GM18907 (cell line): Measurements from ENCODE around the gene RHBDD2.
"Not testable (repeated sequence)": the region's sequence is repeated elsewhere in the genome, so short reads cannot be mapped to it uniquely, and the experiment has no call there.

Experiments used
- ATAC-seq: cut with Tn5 transposase; IDR thresholded peaks from one replicate; pipeline ENCODE4 v1.9.1; 2021; ENCODE audit warnings: mild to moderate bottlenecking, moderate library complexity; ENCODE audit not compliant: unreplicated experiment

The RHBDD2 gene

DNA sequence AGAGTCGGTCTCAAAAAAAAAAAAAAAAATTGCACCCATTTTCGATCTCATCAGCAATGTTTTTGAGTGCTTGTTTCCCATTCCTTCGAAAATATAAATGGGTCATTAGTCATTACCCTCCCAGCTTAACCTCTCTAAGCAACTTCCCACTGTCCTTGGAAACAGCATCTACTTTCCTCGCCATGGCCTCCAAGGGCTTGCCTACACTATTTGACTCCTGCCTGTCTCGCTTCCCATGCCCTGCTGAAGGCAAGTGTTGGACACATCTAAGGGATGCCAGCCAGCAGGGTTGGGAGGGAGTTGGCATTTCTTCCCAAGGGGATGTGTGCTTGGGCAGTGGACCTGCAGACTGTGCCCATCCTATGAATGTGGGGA lies 12.7 kb upstream of the RHBDD2 start:
- ATAC-seq, result no peak

DNA sequence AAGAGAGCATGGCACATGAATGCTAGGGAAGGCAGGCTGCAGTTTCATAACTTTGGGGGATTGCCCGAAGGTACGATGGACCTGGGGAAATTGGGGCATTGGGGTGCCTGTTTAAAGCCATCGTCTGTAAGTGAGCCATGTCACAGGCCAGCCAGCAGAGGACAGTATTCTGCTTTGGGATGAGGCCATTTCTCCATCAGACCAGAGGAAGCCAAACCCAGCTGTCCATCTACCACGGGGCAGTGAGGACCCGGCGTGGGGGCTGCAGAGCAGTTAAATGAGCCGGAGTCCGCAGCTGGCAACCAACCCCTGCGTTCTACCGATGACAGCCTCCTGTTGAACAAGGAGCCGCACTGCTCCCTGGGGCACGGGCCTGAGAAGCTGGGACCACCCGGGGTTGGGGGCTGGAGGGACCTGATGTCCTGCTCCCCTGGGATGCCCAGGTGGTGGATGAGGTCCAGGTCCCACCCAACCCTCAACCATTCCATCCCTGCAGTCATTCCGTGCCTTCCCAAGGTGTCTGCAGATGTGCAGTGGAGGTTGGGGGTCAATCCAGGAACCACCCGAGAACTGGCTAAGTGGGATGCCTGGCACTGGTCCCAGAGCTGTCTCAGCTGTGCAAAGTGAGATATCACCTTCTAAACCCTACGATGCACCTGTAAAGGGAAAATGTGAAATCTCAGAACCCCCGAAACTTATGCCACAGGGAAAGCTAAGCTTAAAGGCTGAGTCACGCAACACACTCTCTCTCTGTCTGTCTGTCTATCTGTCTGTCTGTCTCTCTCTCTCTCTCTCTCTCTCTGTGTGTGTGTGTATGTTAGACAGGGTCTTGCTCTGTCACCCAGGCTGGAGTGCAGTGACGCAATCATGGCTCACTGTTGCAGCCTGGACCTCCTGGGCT lies 12.1 kb upstream of the RHBDD2 start:
- ATAC-seq, result no peak

DNA sequence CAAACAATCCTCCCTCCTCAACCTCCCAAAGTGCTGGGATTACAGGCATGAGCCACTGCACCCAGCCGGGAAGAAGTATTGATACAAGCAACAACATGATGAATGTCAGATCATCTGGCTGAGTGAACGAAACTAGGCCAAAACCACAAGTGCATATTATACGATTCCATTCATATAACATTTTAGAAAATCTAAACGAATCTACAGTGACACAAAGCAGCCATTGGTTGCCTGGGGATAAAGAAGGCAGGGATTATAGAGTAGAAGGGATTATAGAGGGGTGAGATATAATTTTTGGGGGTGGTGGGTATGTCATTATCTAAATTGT lies 11.5 kb upstream of the RHBDD2 start:
- ATAC-seq, result no peak

DNA sequence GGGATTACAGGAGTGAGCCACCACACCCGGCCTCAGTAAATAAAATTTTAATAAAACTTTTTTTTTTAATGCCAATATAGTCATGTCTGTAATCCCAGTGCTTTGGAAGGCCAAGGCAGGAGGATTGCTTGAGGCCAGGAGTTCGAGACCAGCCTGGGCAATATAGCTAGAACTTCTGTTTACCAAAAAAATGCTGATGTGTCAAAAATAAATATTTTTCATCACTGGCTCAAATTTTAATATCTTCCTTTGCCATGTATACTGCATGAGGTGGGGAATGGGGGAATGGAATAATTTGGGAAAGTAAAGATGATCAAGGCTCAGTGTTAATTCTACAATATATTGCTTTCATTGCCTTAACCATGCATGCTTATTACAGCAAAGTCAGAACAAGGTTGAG lies 10.7 kb upstream of the RHBDD2 start:
- no peak for ATAC-seq

DNA sequence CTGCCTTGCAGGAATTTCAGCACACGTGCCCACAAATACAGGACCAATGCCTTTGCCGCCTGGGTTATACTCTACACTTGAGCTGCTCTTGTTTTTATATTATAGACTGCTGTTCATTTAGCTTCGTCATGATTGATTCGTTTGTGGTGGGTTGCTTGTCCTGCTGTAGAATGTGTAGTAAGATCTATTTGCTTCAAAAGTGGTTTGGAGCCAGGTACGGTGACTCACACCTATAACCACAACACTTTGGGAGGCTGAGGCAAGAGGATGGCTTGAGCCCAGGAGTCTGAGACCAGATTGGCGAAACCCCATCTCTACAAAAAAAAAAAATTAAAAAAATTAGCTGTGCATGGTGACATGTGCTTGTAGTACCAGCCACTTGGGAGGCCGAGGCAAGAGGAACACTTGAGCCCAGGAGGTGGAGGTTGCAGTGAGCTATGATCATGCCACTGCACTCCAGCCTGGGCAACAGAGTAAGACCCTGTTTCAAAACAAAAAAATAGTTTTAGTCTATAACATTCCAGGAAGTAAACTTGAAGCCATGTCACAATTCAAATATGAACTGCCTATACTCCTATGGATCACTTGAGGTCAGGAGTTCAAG lies 9.0 kb upstream of the RHBDD2 start:
- ATAC-seq, result no peak

DNA sequence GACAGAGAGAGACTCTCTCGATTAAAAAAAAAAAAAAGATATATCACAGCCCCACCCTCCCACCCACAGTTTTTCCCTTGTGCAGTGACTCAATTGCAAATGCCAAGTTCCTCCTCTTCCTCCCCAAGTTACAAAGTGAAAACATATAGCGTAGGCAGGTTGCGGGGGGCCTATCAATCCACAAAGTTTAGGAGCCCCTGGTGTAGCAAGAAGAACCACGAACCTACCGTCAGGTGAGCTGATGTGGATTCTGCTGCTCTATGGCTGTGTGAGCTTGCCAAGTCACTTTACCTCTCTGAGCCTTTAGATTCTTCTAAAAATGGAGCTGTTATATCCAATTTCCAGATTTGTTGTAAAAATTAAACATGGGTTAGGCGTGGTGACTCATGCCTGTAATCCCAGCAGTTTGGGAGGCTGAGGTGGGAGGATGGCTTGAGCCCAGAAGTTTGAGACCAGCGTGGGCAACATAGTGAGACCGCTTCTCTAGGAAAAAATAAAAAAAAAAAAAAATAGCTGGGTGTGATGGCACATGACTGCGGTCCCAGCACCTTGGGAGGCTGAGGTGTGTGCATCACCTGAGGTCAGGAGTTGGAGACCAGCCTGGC lies 8.2 kb upstream of the RHBDD2 start:
- ATAC-seq, result no peak

DNA sequence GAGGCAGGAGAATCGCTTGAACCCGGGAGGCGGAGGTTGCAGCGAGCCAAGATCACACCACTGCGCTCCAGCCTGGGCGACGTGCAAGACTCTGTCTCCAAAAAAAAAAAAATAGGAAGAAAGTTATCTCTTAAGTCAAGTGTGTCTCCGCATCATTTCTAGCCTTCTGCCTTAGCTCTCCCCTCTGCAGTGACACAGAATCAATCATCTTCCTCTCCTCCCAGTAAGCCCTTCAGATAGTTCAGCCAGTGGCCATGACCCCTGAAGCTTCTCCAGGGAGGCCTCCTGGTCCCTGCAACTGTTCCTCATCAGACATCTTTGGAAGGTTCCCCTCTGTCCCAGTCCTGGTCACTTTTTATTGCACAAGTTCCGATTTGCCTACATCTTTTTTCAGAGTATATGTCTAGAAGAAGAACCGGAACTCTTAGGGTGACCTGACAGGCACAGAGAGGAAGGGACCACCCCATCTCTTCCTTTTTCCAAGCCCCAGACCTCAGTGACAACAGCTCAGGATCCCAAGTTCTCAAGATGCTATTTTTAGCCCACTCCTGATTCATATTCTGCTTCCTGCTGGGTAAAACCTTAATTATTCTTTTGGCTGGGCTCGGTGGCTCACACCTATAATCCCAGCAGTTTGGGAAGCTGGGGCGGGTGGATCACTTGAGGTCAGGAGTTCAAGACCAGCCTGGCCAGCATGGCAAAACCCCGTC lies 6.6 kb upstream of the RHBDD2 start:
- no peak for ATAC-seq

DNA sequence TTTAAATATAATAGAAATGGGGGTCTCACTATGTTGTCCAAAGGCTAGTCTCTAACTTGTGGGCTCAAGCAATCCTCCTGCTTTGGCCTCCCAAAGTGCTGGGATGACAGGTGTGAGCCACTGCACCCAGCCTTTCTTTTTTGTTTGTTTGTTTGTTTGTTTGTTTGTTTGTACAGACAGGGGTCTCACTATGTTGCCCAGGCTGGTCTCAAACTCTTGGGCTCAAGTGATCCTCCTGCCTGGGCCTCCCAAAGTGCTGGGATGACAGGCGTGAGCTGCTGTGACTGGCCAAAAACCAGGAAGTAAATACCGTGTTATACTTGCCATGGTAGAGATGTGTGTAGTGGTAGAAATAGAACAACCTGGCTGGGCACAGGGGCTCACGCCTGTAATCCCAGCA lies 4.7 kb upstream of the RHBDD2 start:
- ATAC-seq, result not testable (repeated sequence)

DNA sequence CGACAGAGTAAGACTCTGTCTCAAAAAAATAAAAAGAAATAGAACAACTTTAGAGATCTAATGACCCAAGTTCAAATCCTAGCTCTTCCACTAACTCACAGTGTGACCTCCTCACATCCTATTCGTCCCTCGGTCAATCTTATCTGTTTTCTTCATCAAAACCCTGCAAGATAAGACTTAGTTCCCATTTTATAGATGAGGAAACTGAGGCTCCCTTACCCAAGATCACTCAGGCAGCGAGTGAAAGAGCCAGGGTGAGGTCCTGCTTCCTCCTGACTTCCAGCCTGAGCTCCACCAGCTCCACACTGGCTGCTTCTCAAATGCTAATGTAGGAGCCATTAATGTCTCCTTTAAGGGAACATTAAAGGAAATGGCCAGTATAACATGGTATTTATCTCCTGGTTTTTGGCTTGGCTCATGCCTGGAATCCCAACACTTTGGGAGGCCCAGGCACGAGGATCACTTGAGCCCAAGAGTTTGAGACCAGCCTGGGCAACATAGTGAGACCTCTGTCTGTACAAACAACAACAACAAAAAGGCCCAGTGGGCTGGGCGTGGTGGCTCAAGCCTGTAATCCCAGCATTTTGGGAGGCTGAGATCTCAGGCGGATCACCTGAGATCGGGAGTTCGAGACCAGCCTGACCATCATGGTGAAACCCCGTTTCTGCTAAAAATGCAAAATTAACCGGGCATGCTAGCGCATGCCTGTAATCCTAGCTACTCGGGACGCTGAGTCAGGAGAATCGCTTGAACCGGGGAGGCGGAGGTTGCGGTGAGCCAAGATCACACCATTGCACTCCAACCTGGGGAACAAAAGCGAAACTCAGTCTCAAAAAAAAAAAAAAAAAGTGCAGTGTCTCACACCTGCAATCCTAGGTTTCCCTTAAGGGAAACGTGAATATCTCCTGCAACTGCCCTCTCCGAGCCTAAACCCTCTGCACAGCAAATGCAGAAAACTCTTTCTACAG lies 3.4 kb upstream of the RHBDD2 start:
- ATAC-seq, result no peak

DNA sequence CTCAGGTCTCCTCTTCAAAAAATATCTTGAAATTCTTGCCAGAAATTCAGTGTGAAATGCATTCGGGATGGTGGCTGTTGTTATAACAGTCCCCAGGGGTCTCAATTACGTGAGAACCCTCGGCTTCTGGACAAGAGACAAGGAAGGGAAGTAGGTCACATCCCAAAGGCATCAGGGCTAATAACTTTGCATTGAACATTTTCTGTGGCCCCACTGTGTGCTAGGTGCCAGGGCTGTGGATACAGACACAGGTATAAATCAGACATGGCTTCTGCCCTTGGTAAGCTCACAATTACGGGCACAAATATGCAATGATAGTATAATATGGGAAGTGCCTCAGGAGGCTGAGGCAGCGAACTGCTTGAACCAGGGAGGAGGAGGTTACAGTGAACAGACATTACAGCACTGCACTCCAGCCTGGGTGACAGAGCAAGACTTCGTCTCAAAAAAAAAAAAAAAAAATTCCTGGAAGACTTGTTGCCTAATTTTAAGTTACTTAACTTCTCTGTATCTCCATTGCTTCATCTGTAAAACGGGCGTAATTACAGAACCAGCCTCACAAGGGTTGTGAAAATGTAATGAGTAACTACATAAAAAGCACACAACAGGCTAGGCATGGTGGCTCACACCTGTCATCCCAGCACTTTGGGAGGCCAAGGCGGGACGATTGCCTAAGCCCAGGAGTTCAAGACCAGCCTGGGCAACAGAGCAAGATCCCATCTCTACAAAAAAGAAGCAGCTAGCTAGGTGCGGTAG lies 2.5 kb upstream of the RHBDD2 start:
- no peak for ATAC-seq

DNA sequence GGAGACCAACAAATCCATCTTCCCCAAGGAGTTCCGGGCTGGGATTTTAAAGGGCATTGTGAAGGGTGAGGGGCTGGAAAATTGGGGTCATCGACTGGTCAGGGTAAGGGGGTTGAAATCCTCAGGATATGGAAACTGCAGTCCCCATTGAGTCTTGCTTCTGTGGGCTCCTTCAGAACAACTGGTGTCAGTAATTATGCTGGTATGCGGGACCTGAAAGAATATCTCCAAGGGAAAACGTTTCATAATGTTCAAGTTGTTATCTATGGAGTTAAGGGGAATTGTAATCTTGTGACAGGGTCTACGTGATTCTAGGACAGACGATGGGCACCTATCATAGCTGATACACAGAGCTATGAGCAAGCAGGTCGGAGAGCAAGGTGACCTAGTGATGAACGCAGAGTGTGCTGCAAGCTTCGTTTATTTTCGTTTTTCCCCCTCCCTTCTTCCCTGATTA lies 494 bp upstream of the RHBDD2 start:
- ATAC-seq, result peak; percentile 37

DNA sequence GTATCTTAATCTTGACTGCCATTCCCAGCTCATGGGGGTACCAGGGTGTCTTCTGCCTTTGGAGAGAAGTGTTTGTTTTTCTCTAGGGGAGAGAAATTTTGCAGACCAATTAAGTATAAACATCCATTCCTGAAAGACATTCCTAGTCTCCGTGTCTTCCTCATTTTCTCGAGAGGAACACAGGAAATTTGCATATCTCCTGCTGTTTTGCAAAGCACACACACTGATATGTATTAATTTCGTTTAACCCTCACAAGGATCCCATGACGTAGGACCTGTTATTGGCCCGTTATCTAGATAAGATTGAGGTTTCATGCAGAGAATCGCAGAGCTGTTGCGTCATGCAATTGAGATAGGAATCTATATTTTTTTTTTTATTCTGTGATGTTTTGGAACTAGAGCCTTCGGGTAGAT lies 944 bp downstream of the RHBDD2 start:
- no peak for ATAC-seq

DNA sequence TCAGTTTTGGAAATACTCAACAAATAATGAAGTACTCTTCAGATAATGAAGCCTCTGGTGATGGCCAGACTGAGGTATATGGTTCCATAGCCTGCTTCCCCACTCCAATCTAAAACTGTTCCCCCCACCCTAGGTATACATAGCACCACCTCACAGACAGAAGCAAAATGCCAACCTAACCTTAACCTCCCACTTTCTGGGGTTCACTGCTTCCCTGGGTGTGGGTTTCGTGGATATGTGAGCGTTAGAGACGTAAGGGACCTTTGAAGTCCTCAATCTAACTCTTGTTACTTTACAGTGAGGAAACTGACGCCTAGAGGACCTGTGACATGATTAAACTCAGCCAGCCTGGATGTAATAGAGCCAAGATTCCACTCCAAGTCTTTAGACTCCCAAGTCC lies 1.4 kb downstream of the RHBDD2 start:
- ATAC-seq, result no peak

DNA sequence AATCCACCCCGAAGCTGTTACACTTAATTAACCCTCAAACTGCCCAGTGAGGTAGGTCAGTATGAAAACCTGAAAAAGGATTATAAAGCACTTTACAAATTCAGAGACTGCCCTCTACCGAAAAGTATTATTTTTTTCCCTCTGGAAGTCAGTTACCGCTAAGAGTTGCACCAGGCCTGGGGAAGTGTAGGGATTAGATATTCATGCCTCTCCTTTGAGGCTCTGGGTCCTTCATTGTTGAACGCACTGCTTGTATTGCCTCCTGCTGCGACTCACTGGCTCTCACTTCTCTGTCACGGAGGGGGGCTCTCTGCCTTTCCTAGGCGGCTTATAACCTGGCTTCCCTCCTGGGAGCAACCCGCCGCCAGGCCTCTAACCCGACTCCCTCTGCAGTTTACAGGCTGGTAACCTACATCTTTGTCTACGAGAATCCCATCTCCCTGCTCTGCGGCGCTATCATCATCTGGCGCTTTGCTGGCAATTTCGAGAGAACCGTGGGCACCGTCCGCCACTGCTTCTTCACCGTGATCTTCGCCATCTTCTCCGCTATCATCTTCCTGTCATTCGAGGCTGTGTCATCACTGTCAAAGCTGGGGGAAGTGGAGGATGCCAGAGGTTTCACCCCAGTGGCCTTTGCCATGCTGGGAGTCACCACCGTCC lies 2.7 kb downstream of the RHBDD2 start:
- no peak for ATAC-seq

DNA sequence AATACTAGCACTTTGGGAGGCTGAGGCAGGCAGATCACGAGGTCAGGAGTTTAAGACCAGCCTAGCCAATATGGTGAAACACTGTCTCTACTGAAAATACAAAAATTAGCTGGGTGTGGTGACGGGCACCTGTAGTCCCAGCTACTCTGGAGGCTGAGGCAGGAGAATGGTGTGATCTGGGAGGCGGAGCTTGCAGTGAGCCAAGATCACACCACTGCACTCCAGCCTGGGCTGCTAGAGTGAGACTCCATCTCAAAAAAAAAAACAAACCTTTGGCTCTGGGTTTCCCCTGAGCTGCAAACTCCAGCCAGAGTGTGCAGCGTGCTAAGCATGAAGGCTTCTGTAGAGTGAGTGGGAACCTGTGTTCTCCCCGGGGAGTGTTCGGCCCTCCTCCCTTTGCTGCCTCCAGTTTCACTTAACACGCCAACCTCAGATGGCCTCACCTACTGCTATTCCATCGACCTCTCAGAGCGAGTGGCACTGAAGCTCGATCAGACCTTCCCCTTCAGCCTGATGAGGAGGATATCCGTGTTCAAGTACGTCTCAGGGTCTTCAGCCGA lies 4.5 kb downstream of the RHBDD2 start:
- not testable (repeated sequence) for ATAC-seq

DNA sequence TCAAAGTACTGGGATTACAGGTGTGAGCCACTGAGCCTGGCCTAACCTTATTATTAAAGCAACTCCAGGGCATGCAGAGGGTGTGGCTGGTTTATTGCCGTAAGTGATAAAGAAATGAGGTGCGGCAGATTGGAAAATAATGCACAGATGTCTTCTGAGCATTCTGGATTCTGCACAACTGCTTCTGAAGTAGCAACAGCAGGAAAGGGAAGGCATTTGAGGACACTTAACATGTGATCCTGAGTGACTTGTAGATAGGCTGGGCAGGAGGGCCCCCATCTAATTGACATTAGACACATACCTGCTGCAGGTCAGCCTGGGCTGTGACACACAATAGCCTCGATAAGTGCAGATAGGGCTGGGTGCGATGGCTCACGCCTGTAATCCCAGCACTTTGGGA lies 5.6 kb downstream of the RHBDD2 start:
- ATAC-seq, result no peak

DNA sequence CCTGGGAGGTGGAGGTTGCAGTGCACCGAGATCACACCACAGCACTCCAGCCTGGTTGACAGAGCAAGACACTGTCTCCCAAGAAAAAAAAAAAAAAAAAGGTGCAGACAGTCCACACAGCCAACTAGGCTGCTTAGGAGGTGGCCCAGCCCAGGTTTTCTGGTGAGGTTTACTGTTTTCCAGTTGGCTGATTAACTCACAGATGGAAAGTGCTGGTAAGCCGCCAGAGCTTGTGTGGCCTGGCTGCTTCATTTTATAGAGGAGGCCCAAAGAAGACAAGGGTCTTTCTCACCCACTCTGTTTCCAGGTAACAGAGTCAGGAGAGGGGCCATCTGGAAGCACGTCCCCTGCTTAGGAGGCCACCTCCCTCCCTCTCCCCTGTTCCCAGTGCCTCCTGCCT lies 6.2 kb downstream of the RHBDD2 start:
- no peak for ATAC-seq

DNA sequence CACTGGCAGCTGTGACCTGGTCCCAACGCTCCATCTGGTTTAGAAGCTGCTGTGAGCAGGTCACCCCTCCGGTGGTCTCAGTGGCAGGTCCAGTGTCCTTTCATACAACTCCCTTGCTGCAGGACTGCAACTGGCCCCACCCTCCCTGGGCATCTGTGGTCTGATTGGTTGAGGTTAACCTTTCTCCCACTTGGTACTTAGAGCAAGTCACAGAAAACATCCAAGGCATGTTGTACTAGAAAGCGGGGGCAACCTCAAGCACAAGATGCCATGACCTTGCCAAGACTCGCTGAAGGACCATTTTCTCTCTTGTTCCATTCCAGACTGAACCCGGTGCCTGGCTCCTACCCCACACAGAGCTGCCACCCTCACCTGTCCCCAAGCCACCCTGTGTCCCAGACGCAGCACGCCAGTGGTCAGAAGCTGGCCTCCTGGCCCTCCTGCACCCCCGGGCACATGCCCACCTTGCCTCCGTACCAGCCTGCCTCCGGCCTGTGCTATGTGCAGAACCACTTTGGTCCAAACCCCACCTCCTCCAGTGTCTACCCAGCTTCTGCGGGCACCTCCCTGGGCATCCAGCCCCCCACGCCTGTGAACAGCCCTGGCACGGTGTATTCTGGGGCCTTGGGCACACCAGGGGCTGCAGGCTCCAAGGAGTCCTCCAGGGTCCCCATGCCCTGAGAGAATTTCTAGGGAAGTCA lies 9.0 kb downstream of the RHBDD2 start:
- ATAC-seq, result no peak
